ENCODE measurements around the gene FGD6.

Gene FGD6

GRCh38 chr12:95164656-95165055, 52.6 kb downstream of the FGD6 start:
- POLR2A ChIA-PET (ENCODE audit: low non-redundant PET) = interaction anchor here (0.6 kb wide), 2 partner anchors 43 to 1956 kb away, joined by 3 to 4 read pairs; no protein-coding TSS in a partner anchor
- DNase-seq (ENCODE audit: low spot score) = no peak
- no peak for TF ChIP-seq CTCF (conservative IDR thresholded peaks at IDR 0.05; ENCODE audit: low read depth)
- 0 out of 2 replicates have a peak overlapping the region, but pooled peaks have one; percentile 28 for H3K27ac ChIP-seq
- CTCF ChIA-PET = no interaction called here

- DNase-seq (ENCODE audit: low spot score) = no peak
- H3K27ac ChIP-seq = no peak overlapping the region
- POLR2A ChIA-PET (ENCODE audit: low non-redundant PET) = no interaction called here
- CTCF ChIA-PET = no interaction called here
- no peak for TF ChIP-seq CTCF (conservative IDR thresholded peaks at IDR 0.05; ENCODE audit: low read depth)
Observed at GRCh38 chr12:95158919-95159318, 58.3 kb downstream of the FGD6 start.

- DNase-seq (ENCODE audit: low spot score) = peak; percentile 43
- CTCF ChIA-PET = no interaction called here
- POLR2A ChIA-PET (ENCODE audit: low non-redundant PET) = interaction anchor here (0.6 kb wide), 1 partner anchor 52 kb away, joined by 3 read pairs; no protein-coding TSS in a partner anchor
- H3K27ac ChIP-seq = peak overlapping the region; percentile 96
- TF ChIP-seq CTCF (conservative IDR thresholded peaks at IDR 0.05; ENCODE audit: low read depth) = no peak
Observed at GRCh38 chr12:95151821-95152220, 65.4 kb downstream of the FGD6 start.

- DNase-seq (ENCODE audit: low spot score) = no peak
- no peak for TF ChIP-seq CTCF (conservative IDR thresholded peaks at IDR 0.05; ENCODE audit: low read depth)
- ChIA-PET POLR2A (ENCODE audit: low non-redundant PET) (no interaction called here), CTCF (no interaction called here)
- H3K27ac ChIP-seq = peak overlapping the region; percentile 96
Observed at GRCh38 chr12:95151406-95151805, 65.9 kb downstream of the FGD6 start.

- H3K27ac ChIP-seq = peak overlapping the region; percentile 96
- TF ChIP-seq CTCF (conservative IDR thresholded peaks at IDR 0.05; ENCODE audit: low read depth) = no peak
- no peak for DNase-seq (ENCODE audit: low spot score)
- ChIA-PET CTCF (interaction anchor here (0.7 kb wide), 1 partner anchor 422 kb away, joined by 3 read pairs; no protein-coding TSS in a partner anchor), POLR2A (ENCODE audit: low non-redundant PET) (no interaction called here)
Observed at GRCh38 chr12:95150501-95150900, 66.8 kb downstream of the FGD6 start.

GRCh38 chr12:95147866-95148265, 69.4 kb downstream of the FGD6 start:
- no peak for DNase-seq (ENCODE audit: low spot score)
- TF ChIP-seq CTCF (conservative IDR thresholded peaks at IDR 0.05; ENCODE audit: low read depth) = no peak
- H3K27ac ChIP-seq = no peak overlapping the region
- ChIA-PET CTCF (interaction anchor here (0.5 to 0.6 kb wide), 3 partner anchors 17 to 431 kb away, joined by 3 to 4 read pairs (median 3); no protein-coding TSS in a partner anchor), POLR2A (ENCODE audit: low non-redundant PET) (no interaction called here)

Data from RWPE1 (cell line).